ENCODE measurements around the gene IFI35. TPM values are rescaled to one million over a fixed set of nuclear protein-coding genes. Genes with fewer than 3 reads are reported as not detected.

Gene IFI35
- total and polyA plus RNA-seq, 2 donors from 2014 or later: 41.4 to 58.6 TPM

GRCh38 chr17:43026595-43026994, 20.0 kb downstream of the IFI35 start:
- Histone ChIP-seq H3K4me3 (ENCODE audit: low read length in 3 of 3) (no peak overlapping the region), H3K36me3 (ENCODE audit: control insufficient read depth in 2 of 3, insufficient read depth in 3 of 3, low read length in 3 of 3) (no peaks in the 10 kb centered on the region), H3K4me1 (ENCODE audit: control insufficient read depth in 2 of 3, insufficient read depth in 2 of 3, low read depth in 1 of 3, low read length in 3 of 3) (no peaks in the 10 kb centered on the region), H3K9me3 (ENCODE audit: control insufficient read depth in 2 of 3, insufficient read depth in 1 of 3, low read length in 3 of 3) (no peaks in the 10 kb centered on the region), H3K27ac (ENCODE audit: low read depth in 2 of 2, low read length in 2 of 2) (no peak overlapping the region), H3K9ac (ENCODE audit: low read length in 3 of 3) (no peak overlapping the region), H3K27me3 (ENCODE audit: control insufficient read depth, insufficient read depth, low read length) (no peaks in the 10 kb centered on the region)
- intact Hi-C loops (cut with DNase I): no loop called here
- no peak for FAIRE-seq
- DNase-seq: peak in 2 of 5 donors; percentile 42 to 83
- no peak for TF ChIP-seq CTCF (IDR thresholded peaks at IDR 0.05; ENCODE audit: borderline replicate concordance, extremely low read depth, insufficient read depth)

GRCh38 chr17:43027091-43028032, 20.8 kb downstream of the IFI35 start:
- peak in 1 of 5 donors; percentile 56 for DNase-seq

GRCh38 chr17:43028221-43028861, 21.8 kb downstream of the IFI35 start:
- FAIRE-seq: no peak
- TF ChIP-seq CTCF (IDR thresholded peaks at IDR 0.05; ENCODE audit: borderline replicate concordance, extremely low read depth, insufficient read depth): no peak

More at GRCh38 chr17:43027091-43028032, 20.8 kb downstream of the IFI35 start:
- TF ChIP-seq CTCF (IDR thresholded peaks at IDR 0.05; ENCODE audit: borderline replicate concordance, extremely low read depth, insufficient read depth): no peak
- H3K27me3 ChIP-seq (ENCODE audit: control insufficient read depth, insufficient read depth, low read length): no peaks in the 10 kb centered on the region
- no peaks in the 10 kb centered on the region for H3K9me3 ChIP-seq (ENCODE audit: control insufficient read depth in 2 of 3, insufficient read depth in 1 of 3, low read length in 3 of 3)
- H3K9ac ChIP-seq (ENCODE audit: low read length in 3 of 3): no peak overlapping the region
- no peak overlapping the region for H3K4me3 ChIP-seq (ENCODE audit: low read length in 3 of 3)
- no peaks in the 10 kb centered on the region for H3K36me3 ChIP-seq (ENCODE audit: control insufficient read depth in 2 of 3, insufficient read depth in 3 of 3, low read length in 3 of 3)
- no peak for FAIRE-seq
- H3K27ac ChIP-seq (ENCODE audit: low read depth in 2 of 2, low read length in 2 of 2): no peak overlapping the region
- H3K4me1 ChIP-seq (ENCODE audit: control insufficient read depth in 2 of 3, insufficient read depth in 2 of 3, low read depth in 1 of 3, low read length in 3 of 3): no peaks in the 10 kb centered on the region
- intact Hi-C loops (cut with DNase I): no loop called here

More at GRCh38 chr17:43028221-43028861, 21.8 kb downstream of the IFI35 start:
- no peaks in the 10 kb centered on the region for H3K4me1 ChIP-seq (ENCODE audit: control insufficient read depth in 2 of 3, insufficient read depth in 2 of 3, low read depth in 1 of 3, low read length in 3 of 3)
- no peak overlapping the region for H3K9ac ChIP-seq (ENCODE audit: low read length in 3 of 3)
- H3K9me3 ChIP-seq (ENCODE audit: control insufficient read depth in 2 of 3, insufficient read depth in 1 of 3, low read length in 3 of 3): no peaks in the 10 kb centered on the region
- H3K36me3 ChIP-seq (ENCODE audit: control insufficient read depth in 2 of 3, insufficient read depth in 3 of 3, low read length in 3 of 3): no peaks in the 10 kb centered on the region
- H3K27me3 ChIP-seq (ENCODE audit: control insufficient read depth, insufficient read depth, low read length): no peaks in the 10 kb centered on the region
- DNase-seq: peak in 2 of 5 donors; percentile 35 to 37
- intact Hi-C loops (cut with DNase I): no loop called here
- no peak overlapping the region for H3K27ac ChIP-seq (ENCODE audit: low read depth in 2 of 2, low read length in 2 of 2)
- no peak overlapping the region for H3K4me3 ChIP-seq (ENCODE audit: low read length in 3 of 3)
